NT2/D1 (cell line): ENCODE measurements around the gene FZD4.

Experiments
- YY1 ChIP-seq: IDR thresholded peaks from 2 replicates; pipeline ENCODE4 v1.6.1; 2011; ENCODE audit not compliant: insufficient read length, insufficient read depth
- ZNF274 ChIP-seq: IDR thresholded peaks from 2 replicates; pipeline ENCODE4 v1.6.1; 2011; ENCODE audit warnings: mild to moderate bottlenecking, low read depth, low read length

GRCh38 chr11:86919557-86920210 is 35.5 kb downstream of the FZD4 start:
- TF ChIP-seq ZNF274 (no peak), YY1 (no peak)
